ENCODE results near the gene ALAS2. TPM values are rescaled to one million over a fixed set of nuclear protein-coding genes. Genes with fewer than 3 reads are reported as not detected.
"Not testable (repeated sequence)": the region's sequence is repeated elsewhere in the genome, so short reads cannot be mapped to it uniquely, and the experiment has no call there.

Gene ALAS2
- total RNA-seq, 3 donors from 2014 or later = not detected

GRCh38 chrX:54991706-54992105, 39.1 kb downstream of the ALAS2 start:
- Mint-ChIP-seq H3K36me3 (ENCODE audit: insufficient read depth) (no peaks in the 10 kb centered on the region), H3K4me3 (no peak overlapping the region), H3K4me1 (ENCODE audit: low read depth) (no peaks in the 10 kb centered on the region), H3K9me3 (no peaks in the 10 kb centered on the region), H3K27me3 (ENCODE audit: low read depth) (no peaks in the 10 kb centered on the region)
- ATAC-seq (no peak), DNase-seq (no peak)

- H3K4me1 Mint-ChIP-seq (ENCODE audit: low read depth); H3K36me3 Mint-ChIP-seq (ENCODE audit: insufficient read depth); ATAC-seq; DNase-seq; H3K4me3 Mint-ChIP-seq; H3K9me3 Mint-ChIP-seq; H3K27me3 Mint-ChIP-seq (ENCODE audit: low read depth): not testable (repeated sequence)
These were observed 47.5 kb downstream of the ALAS2 start for GRCh38 chrX:54983306-54983705.

DNA sequence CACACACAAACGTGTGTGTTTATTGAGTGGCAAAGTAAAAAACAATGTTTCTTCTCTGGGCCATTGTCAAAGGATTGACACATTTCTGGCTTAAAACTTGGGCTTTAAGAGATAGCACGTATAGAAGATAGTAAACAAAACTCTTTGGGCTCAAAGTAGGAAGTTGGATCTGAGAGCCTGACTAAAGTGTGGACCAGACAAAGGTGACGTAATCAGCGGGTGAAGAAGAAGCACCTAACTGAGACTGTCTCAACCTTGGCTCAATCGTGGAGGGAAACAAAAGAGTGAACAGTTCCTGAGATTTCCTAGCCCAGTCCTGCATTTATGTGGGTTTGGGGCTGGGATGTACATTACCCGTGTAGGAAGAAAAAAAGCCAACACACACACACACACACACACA, 50.4 kb downstream of the ALAS2 start:
- H3K9me3 Mint-ChIP-seq = no peaks in the 10 kb centered on the region
- H3K4me1 Mint-ChIP-seq (ENCODE audit: low read depth) = no peaks in the 10 kb centered on the region
- ATAC-seq = no peak
- H3K4me3 Mint-ChIP-seq = no peak overlapping the region
- no peaks in the 10 kb centered on the region for H3K27me3 Mint-ChIP-seq (ENCODE audit: low read depth)
- no peaks in the 10 kb centered on the region for H3K36me3 Mint-ChIP-seq (ENCODE audit: insufficient read depth)
- no peak for DNase-seq

DNA sequence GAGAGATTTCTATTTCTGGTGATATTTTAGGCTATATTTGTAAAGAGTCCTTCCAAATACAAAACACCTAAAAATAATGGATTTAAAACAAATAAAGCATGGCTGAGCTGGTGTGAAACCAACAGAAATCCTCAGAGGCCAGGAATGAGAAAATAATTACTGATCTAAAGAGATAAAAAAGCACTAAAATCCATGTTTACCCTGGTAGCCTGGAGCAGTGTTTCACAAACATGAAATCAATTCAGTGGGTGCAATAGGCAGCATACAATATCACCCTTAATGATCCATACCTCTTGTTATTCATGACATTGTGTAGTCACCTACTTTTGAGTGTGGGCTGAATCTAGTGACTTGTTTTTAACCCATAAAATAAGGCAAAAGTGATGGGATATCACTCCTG, 51.3 kb downstream of the ALAS2 start:
- Mint-ChIP-seq H3K4me3 (no peak overlapping the region), H3K9me3 (no peaks in the 10 kb centered on the region), H3K27me3 (ENCODE audit: low read depth) (no peaks in the 10 kb centered on the region), H3K4me1 (ENCODE audit: low read depth) (no peaks in the 10 kb centered on the region), H3K36me3 (ENCODE audit: insufficient read depth) (no peaks in the 10 kb centered on the region)
- ATAC-seq = no peak
- DNase-seq = no peak

DNA sequence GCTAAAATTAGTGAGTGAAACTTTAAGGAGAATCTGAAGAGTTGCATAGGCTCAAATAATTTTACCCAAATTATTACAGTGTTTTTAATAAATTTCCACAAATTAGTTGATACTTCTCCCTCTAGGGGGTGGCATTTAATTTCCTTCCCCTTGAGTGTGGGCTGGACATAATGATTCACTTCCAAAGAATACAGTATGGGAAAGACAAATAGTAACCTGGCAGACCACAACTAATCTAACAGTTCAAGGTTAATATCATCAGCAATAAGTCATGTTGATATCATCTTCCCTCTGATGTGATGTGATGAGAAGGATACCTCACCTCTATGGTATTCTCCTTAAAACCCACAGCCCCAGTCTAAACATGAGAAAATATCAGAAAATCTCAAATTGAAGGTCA, 52.3 kb downstream of the ALAS2 start:
- Mint-ChIP-seq H3K4me3 (no peak overlapping the region), H3K36me3 (ENCODE audit: insufficient read depth) (no peaks in the 10 kb centered on the region), H3K4me1 (ENCODE audit: low read depth) (no peaks in the 10 kb centered on the region), H3K9me3 (no peaks in the 10 kb centered on the region), H3K27me3 (ENCODE audit: low read depth) (no peaks in the 10 kb centered on the region)
- no peak for DNase-seq
- ATAC-seq = no peak

GRCh38 chrX:54977387-54977786, 53.4 kb downstream of the ALAS2 start:
- ATAC-seq (no peak), DNase-seq (no peak)
- Mint-ChIP-seq H3K27me3 (ENCODE audit: low read depth) (no peaks in the 10 kb centered on the region), H3K4me1 (ENCODE audit: low read depth) (no peaks in the 10 kb centered on the region), H3K36me3 (ENCODE audit: insufficient read depth) (no peaks in the 10 kb centered on the region), H3K4me3 (no peak overlapping the region), H3K9me3 (no peaks in the 10 kb centered on the region)

- H3K9me3 Mint-ChIP-seq = no peaks in the 10 kb centered on the region
- DNase-seq (no peak), ATAC-seq (no peak)
- H3K27me3 Mint-ChIP-seq (ENCODE audit: low read depth) = no peaks in the 10 kb centered on the region
- H3K36me3 Mint-ChIP-seq (ENCODE audit: insufficient read depth) = no peaks in the 10 kb centered on the region
- peaks cover 26% of the 10 kb centered on the region for H3K4me1 Mint-ChIP-seq (ENCODE audit: low read depth)
- peak overlapping the region; percentile 56 for H3K4me3 Mint-ChIP-seq
These were observed 65.8 kb downstream of the ALAS2 start for GRCh38 chrX:54964766-54965497.

GRCh38 chrX:54961750-54962149, 69.0 kb downstream of the ALAS2 start:
- DNase-seq (no peak), ATAC-seq (no peak)
- Mint-ChIP-seq H3K27me3 (ENCODE audit: low read depth) (no peaks in the 10 kb centered on the region), H3K4me1 (ENCODE audit: low read depth) (peaks cover 25% of the 10 kb centered on the region), H3K9me3 (no peaks in the 10 kb centered on the region), H3K4me3 (no peak overlapping the region), H3K36me3 (ENCODE audit: insufficient read depth) (no peaks in the 10 kb centered on the region)

Other genes starting within 250 kb of the ALAS2 start
- gene ITIH6, start 232.7 kb downstream of the ALAS2 start, total RNA-seq = not detected
- 10 to 100 TPM; 22.1 to 25.0 (median 22.7) TPM for gene MAGED2, start 223.2 kb downstream of the ALAS2 start, total RNA-seq
- 1 to 10 TPM; 1.0 to 2.8 (median 2.6) TPM for gene TRO, start 110.2 kb downstream of the ALAS2 start, total RNA-seq
- gene PFKFB1, start 36.8 kb downstream of the ALAS2 start, total RNA-seq = under 1 TPM; 0.29 to 0.68 (median 0.51) TPM
- 10 to 100 TPM; 35.1 to 40.5 (median 36.4) TPM for gene APEX2, start 30.6 kb downstream of the ALAS2 start, total RNA-seq
- under 1 TPM in 1 of 3 donors, not detected in 2; 0.61 TPM for gene PAGE2B, start 44.1 kb upstream of the ALAS2 start, total RNA-seq
- gene PAGE2, start 58.0 kb upstream of the ALAS2 start, total RNA-seq = not detected
- gene PAGE5, start 189.4 kb upstream of the ALAS2 start, total RNA-seq = 1 to 10 TPM in 1 of 3 donors, under 1 TPM in 1, not detected in 1; 0.90 to 3.0 TPM
- gene PAGE3, start 233.9 kb upstream of the ALAS2 start, total RNA-seq = not detected